Activated CD4-positive, alpha-beta T cell treated with anti-CD3 and anti-CD28 coated beads, Interleukin-2, amount 50 U/mL, for 4 hours (primary cell): Measurements from ENCODE around the gene AHCTF1.
"Not testable (repeated sequence)": the region's sequence is repeated elsewhere in the genome, so short reads cannot be mapped to it uniquely, and the experiment has no call there.

ENCODE experiments used
- DNase-seq, 2 experiments: peaks; one replicate each; pipeline ENCODE4 v3.0.0-alpha.2; 2020

AHCTF1 gene

GRCh38 chr1:246916026-246916923 is 15.5 kb downstream of the AHCTF1 start:
- DNase-seq: not testable (repeated sequence)

- DNase-seq: no peak
Observed at GRCh38 chr1:246907472-246907871, 24.3 kb downstream of the AHCTF1 start.

- no peak for DNase-seq
Observed at GRCh38 chr1:246906833-246907232, 24.9 kb downstream of the AHCTF1 start.

- DNase-seq: no peak
Observed at GRCh38 chr1:246901874-246902273, 29.9 kb downstream of the AHCTF1 start.

- DNase-seq: no peak
Observed at GRCh38 chr1:246897302-246897701, 34.4 kb downstream of the AHCTF1 start.

GRCh38 chr1:246893191-246893939 is 38.4 kb downstream of the AHCTF1 start:
- no peak for DNase-seq

GRCh38 chr1:246891105-246891504 is 40.6 kb downstream of the AHCTF1 start:
- DNase-seq: no peak

GRCh38 chr1:246888522-246888921 is 43.2 kb downstream of the AHCTF1 start:
- no peak for DNase-seq

- not testable (repeated sequence) for DNase-seq
Observed at GRCh38 chr1:246885389-246885788, 46.4 kb downstream of the AHCTF1 start.

- DNase-seq: no peak
Observed at GRCh38 chr1:246878551-246878950, 53.2 kb downstream of the AHCTF1 start.

- no peak for DNase-seq
Observed at GRCh38 chr1:246876431-246876830, 55.3 kb downstream of the AHCTF1 start.

- no peak for DNase-seq
Observed at GRCh38 chr1:246875041-246876026, 56.4 kb downstream of the AHCTF1 start.

GRCh38 chr1:246865921-246866320 is 65.8 kb downstream of the AHCTF1 start:
- DNase-seq: no peak

- not testable (repeated sequence) for DNase-seq
Observed at GRCh38 chr1:246863791-246864190, 68.0 kb downstream of the AHCTF1 start.

GRCh38 chr1:246860401-246860800 is 71.3 kb downstream of the AHCTF1 start:
- DNase-seq: no peak

GRCh38 chr1:246856371-246856770 is 75.4 kb downstream of the AHCTF1 start:
- DNase-seq: no peak

- DNase-seq: not testable (repeated sequence)
Observed at GRCh38 chr1:246850640-246851039, 81.1 kb downstream of the AHCTF1 start.

GRCh38 chr1:246843876-246844275 is 87.9 kb downstream of the AHCTF1 start:
- DNase-seq: no peak

GRCh38 chr1:246840761-246841160 is 91.0 kb downstream of the AHCTF1 start:
- DNase-seq: not testable (repeated sequence)

- DNase-seq: no peak
Observed at GRCh38 chr1:246838118-246838456, 93.7 kb downstream of the AHCTF1 start.

GRCh38 chr1:246837418-246838117 is 94.2 kb downstream of the AHCTF1 start:
- no peak for DNase-seq
